ENCODE measurements around the gene ADGRA1.
A peak's percentile ranks its signal among the peaks of the same experiment; 100 is the strongest.

The ADGRA1 gene

GRCh38 chr10:133174689-133175263, 87.1 kb downstream of the ADGRA1 start (continued):
- no peak for TF ChIP-seq ZNF449 (tag by site-specific recombination; IDR thresholded peaks at IDR 0.05)
- no peak for TF ChIP-seq ZNF639 (tag by site-specific recombination; IDR thresholded peaks at IDR 0.05)
- TF ChIP-seq HOXA7 (CRISPR knock-in tag; IDR thresholded peaks at IDR 0.05; ENCODE audit: borderline replicate concordance): no peak
- no peak for TF ChIP-seq ZNF416 (tag by site-specific recombination; IDR thresholded peaks at IDR 0.05)
- TF ChIP-seq HIC1 (tag by site-specific recombination; IDR thresholded peaks at IDR 0.05): no peak
- TF ChIP-seq ZNF704 (tag by site-specific recombination; IDR thresholded peaks at IDR 0.05): no peak
- peak; percentile 16; the same call in 1 of the 2 replicates for TF ChIP-seq ZNF473 (tag by site-specific recombination; IDR thresholded peaks at IDR 0.05)
- TF ChIP-seq ZNF175 (tag by site-specific recombination; IDR thresholded peaks at IDR 0.05): 0 out of 2 replicates have a peak, but pooled peaks have one; percentile 20
- TF ChIP-seq ZNF266 (tag by site-specific recombination; IDR thresholded peaks at IDR 0.05; ENCODE audit: low read depth): no peak
- no peak for TF ChIP-seq ZNF660 (tag by site-specific recombination; IDR thresholded peaks at IDR 0.05)
- no peak for TF ChIP-seq ZNF426 (tag by site-specific recombination; IDR thresholded peaks at IDR 0.05)
- TF ChIP-seq ZNF501 (tag by site-specific recombination; IDR thresholded peaks at IDR 0.05): no peak
- TF ChIP-seq ZNF138 (tag by site-specific recombination; IDR thresholded peaks at IDR 0.05; ENCODE audit: borderline replicate concordance): no peak
- TF ChIP-seq ZNF707 (tag by site-specific recombination; IDR thresholded peaks at IDR 0.05): peak; percentile 56; the same call in 1 of the 2 replicates
- TF ChIP-seq ZNF132 (tag by site-specific recombination; IDR thresholded peaks at IDR 0.05; ENCODE audit: borderline replicate concordance): no peak
- TF ChIP-seq ZNF366 (tag by site-specific recombination; conservative IDR thresholded peaks at IDR 0.05): peak; percentile 86
- no peak for TF ChIP-seq ZNF692 (tag by site-specific recombination; IDR thresholded peaks at IDR 0.05)
- no peak for TF ChIP-seq SALL2 (tag by site-specific recombination; IDR thresholded peaks at IDR 0.05; ENCODE audit: borderline replicate concordance)
- no peak for TF ChIP-seq ZNF341 (tag by site-specific recombination; IDR thresholded peaks at IDR 0.05; ENCODE audit: low read depth)
- TF ChIP-seq EGR2 (tag by site-specific recombination; IDR thresholded peaks at IDR 0.05; ENCODE audit: low read depth): peak; percentile 95
